SK-N-DZ (cell line): ENCODE measurements around the gene TMEM18.

ENCODE experiments used
- DNase-seq: peaks from one replicate; pipeline ENCODE4 v3.0.0-alpha.2; 2015; ENCODE audit warnings: low spot score

Gene TMEM18

DNA sequence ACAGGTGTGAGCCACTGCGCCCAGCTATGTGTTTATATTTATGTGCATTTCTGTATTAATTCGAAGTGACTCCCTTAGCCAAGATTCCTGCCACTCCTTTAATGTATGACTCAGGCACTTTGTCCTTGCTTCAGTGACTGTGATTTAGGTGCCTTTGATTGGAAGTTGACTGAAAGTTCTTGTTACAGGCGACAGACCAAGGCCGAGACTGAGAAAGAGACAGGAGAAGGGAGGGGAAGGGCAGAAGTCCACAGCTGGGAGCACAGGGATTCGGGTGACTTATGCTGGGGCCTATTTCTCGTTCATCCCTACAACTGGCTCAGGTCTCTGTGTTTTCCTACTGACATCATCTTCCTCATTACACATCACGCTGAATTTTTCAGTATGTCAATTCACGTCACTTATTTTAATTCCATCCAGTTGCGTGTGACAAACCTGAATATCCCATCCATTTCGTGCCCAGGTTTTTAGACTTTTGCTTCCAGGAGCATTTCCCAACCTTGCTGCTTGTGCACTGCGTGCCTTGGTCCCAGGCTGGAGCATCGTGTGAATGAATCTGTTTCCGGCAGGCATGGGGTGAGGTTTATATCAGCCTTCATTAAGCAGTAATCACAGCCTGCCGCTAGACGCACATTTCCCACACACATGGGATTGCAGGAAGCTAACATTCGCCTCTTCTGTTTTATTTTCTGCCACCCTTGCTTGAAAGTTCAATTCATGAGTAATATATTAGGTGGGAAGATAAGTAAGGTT is 42.4 kb downstream of the TMEM18 start:
- DNase-seq = peak; percentile 36

DNA sequence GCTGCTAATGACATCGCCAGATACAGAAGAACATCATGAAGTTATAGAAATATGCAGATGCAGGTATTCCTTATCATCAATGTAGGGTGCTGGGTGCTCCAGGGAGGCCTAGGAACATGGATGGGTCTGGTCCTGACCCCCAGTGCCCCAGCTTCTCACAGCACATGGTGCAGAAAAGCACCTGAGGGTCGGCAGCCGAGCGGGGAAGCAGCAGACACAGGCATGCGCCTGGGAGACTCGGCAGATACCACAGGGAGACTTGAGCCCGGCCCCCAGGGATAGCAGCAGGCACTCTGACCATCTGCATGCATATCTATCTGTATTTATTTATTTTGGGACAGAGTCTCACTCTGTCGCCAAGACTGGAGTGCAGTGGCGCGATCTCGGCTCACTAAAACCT is 43.2 kb downstream of the TMEM18 start:
- no peak for DNase-seq

DNA sequence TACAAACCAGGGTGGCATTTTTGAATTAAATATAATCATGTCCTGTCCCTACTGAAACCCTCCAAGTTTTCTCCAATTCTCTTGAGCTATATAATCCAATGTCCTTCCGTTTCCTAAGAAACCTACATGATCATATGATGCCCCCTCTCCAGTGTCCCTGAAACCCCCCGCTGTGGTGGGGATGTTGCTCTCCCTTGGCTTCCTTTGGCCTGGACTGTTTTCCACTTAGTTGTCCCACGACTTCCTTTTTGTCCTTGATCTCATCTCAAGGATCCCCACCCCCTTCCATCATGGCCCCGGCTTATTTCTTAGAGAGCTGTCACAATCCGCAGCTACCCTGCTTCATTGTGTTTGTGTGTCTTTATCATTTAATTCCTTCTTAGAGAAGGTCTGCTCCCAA is 43.8 kb downstream of the TMEM18 start:
- DNase-seq = peak; percentile 100

DNA sequence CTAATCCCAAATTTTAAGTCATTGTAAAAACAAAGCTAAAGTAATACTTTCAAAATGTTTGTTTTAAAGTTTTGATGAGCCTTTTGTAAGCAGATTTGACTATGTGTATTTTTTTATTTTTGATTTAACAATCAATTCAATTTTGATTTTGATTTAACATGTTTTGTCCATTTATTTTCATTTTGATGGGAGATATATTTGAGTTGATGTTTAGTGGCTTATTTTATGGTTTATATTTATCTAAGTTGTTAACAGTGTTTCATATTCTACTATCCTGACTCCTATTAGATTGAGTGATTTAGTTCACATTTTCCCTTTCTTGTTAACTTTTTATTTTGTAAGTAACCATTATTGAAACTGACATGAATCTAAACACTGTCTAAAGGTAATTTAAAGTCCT is 44.7 kb downstream of the TMEM18 start:
- DNase-seq = peak; percentile 99

- peak; percentile 98 for DNase-seq
Measured at GRCh38 chr2:631741-632140, 45.5 kb downstream of the TMEM18 start.

DNA sequence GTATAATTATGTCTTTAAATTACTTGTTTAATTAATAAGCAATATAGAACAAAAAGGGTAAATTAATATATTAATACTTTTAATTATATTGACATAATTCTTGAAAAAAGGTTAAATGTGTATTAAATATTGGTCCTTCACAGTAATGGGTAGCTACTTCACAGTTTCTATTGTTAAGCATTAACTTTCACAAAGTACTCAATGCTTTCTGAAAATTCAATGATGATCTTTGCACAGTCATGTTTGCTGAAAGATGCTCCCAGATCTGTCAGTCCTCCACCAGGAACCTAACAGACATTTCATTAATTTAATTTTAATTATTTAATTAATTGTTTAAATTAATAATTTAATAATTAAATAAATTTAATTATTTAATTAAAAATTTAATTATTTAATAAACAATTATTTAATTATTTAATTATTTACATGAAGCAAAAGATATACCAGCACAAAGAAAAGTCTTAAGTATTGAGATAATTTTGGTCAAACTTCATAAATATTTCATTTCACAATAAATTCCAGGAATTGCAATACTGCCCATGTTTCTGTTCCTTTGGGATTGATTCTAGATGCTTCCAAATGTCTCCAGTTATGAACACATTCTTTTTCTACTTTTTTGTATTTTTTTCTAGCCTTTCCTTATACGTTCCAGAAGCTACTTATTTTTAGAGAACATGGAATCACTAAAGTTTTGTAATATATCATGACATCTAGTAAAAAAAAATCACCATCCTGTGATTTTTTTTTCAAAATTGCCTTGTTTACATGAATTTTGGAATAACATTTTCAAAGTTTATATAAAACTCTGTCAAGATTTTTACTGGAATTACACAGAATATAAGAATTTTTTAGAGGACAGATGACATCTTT is 46.5 kb downstream of the TMEM18 start:
- peak; percentile 100 for DNase-seq

GRCh38 chr2:629961-630360 is 47.2 kb downstream of the TMEM18 start:
- peak; percentile 97 for DNase-seq

GRCh38 chr2:628651-629050 is 48.6 kb downstream of the TMEM18 start:
- no peak for DNase-seq

- no peak for DNase-seq
Measured at GRCh38 chr2:627926-628560, 49.2 kb downstream of the TMEM18 start.

- DNase-seq = no peak
Measured at GRCh38 chr2:627340-627709, 49.9 kb downstream of the TMEM18 start.

DNA sequence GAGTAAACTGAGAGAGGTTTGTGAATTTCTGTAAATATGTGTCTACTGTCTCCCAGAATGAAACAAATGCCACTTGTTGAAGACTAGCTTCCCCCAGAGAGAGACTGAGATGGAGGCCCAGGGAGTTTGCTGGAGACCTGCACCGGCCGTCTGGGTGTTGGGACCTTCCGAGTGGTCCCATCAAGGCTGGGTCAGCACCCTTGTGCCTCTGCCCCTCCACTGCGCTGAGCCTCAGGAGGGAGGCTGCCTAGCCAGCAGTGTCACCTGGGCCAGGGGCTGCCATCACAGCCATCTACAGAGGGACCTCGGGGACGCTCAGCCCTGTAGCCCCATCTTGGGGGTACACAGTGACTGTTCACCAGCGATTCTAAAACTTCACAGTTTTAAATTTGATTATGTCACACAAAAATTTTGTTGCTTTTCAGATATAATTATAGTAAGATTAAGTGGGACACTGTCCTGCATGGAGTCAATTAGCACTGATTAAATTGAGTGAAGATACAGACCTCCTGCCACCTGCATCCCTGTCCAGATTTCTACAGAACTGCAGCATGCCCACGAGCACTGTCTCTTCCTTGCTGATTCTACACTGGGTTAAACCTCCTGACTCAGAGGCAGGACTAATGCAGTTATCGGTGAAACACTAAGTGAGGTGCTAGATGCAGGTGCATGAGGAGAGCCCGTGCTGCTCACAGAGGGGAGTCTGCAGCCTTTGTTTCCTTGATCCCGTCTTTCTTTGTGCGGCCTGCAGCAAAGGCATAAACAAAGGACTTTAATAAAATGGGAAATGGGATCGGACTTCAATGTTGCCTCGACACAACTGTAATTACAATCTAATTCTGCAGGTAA is 50.5 kb downstream of the TMEM18 start:
- peak; percentile 70 for DNase-seq

DNA sequence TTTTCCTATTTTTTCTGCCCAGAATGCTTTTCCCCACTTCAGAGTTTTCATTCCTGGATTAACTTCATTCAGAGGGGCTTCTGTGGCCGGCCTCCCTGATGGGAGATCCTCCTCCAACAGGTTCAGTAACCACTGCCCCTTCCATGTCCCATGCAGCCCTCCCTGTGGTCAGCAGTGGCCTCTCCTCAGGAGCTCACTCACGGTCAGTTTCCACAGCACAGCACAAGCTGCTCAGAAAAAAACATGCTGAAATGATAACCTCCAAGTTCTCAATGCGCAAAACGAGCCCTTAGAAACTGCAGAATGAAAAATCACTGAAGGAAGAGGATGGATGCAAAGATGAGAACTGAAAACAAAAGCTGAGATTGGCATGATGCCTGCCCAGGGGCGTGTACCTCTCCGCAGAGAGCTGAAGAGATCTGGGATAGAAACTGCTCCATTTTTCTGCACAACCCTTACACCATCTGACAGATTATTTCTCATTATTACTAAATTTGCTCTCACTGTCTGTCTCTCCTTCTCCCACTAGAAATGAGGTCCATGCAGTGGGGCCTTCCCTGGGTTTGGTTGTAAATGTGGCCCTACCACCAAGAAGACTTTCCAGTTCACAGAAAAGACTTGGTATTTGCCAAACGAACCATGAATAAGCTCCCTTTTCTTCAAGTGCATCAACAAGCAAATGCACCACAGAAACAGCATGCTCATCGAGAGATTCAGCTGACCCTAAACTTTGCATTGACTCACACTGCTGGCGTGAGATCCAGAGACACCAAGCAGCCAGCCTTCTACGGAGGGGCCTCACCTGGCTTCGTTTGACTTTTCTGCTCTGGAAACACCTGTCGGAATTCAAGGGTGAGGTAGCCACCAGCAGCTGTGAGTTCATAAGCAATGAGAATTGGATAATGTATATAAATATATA is 51.5 kb downstream of the TMEM18 start:
- DNase-seq = no peak

DNA sequence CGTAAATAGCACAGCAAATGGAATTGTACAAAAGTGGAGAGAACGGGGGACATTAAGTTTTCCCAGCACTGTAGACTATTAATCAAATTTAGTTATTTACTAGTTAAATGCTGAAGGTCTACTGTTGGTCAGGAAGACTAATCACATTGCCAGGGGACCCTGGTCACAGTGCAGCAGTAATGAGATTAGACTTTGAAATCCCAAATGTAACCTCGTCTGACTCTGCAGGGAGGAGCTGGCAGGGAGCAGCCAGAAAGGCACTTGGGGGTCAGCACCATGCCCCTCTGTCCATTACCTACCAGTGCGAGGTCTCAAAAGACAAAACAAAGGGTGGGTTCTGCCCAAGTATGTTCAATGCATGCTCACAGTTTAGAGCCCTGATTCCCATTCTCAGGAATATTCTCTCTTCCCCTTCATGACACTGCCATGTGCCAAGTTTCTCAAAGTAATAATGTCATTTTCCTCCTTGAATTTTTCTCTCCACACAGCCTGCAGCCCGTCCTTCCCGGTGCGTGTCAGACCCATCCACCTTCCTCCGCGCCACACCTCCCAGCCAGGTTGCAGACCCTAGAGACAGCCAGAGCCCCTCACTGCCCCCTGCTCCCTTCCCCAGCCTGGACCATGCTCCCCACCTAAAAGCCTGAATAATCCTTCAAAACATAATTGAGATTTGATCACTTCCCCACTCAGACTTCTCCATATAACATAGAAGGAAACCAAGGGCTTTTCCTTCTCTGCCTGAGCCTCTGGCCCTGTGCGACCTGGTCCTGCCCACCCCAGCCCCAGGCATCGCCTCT is 52.5 kb downstream of the TMEM18 start:
- DNase-seq = no peak

GRCh38 chr2:624096-624495 is 53.1 kb downstream of the TMEM18 start:
- DNase-seq = no peak

GRCh38 chr2:623130-623922 is 53.9 kb downstream of the TMEM18 start:
- no peak for DNase-seq

DNA sequence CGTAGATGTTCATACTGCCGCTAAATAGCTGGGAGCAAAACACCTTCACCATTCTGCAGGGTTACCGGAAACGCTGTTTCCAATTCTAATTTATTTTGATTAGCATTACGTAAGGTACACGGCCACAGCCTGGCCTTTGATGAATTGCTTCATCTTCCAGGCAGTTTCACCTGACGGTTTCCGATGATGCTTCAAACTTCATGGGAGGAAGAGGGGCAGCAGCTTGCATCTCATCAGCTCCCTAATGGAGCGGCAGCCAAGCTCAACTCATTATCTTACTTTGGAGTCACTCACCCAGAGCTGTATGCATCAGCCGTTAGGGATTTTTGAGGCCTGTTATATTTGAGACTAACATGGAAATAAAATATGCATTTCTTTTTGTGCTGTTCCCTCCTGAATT is 54.8 kb downstream of the TMEM18 start:
- DNase-seq = no peak

- no peak for DNase-seq
Measured at GRCh38 chr2:621303-622099, 55.7 kb downstream of the TMEM18 start.
